ENCODE measurements around the gene EI24.

- TF ChIP-seq RARB (CRISPR knock-in tag; IDR thresholded peaks at IDR 0.05), result no peak
- TF ChIP-seq SNAI2 (CRISPR knock-in tag; IDR thresholded peaks at IDR 0.05), result no peak
- no peak for TF ChIP-seq ZNF8 (CRISPR knock-in tag; IDR thresholded peaks at IDR 0.05)
- no peak for TF ChIP-seq TSHZ2 (CRISPR knock-in tag; IDR thresholded peaks at IDR 0.05)
- no peak for TF ChIP-seq ZFP3 (CRISPR knock-in tag; IDR thresholded peaks at IDR 0.05)
- TF ChIP-seq ARNTL (CRISPR knock-in tag; IDR thresholded peaks at IDR 0.05; ENCODE audit: borderline replicate concordance, low read depth), result no peak
- no peak for TF ChIP-seq ZFP30 (CRISPR knock-in tag; IDR thresholded peaks at IDR 0.05)
These were observed 40.3 kb downstream of the EI24 start for GRCh38 chr11:125609545-125609944.

Data from SK-N-SH treated with all-trans-retinoic acid at 6 μM for 48 hours (cell line).